ENCODE results near the gene NFATC4. TPM values are rescaled to one million over a fixed set of nuclear protein-coding genes. Genes with fewer than 3 reads are reported as not detected.

Gene NFATC4
- total and polyA plus RNA-seq, 10 donors: 10.7 to 145 (median 23.0) TPM

DNA sequence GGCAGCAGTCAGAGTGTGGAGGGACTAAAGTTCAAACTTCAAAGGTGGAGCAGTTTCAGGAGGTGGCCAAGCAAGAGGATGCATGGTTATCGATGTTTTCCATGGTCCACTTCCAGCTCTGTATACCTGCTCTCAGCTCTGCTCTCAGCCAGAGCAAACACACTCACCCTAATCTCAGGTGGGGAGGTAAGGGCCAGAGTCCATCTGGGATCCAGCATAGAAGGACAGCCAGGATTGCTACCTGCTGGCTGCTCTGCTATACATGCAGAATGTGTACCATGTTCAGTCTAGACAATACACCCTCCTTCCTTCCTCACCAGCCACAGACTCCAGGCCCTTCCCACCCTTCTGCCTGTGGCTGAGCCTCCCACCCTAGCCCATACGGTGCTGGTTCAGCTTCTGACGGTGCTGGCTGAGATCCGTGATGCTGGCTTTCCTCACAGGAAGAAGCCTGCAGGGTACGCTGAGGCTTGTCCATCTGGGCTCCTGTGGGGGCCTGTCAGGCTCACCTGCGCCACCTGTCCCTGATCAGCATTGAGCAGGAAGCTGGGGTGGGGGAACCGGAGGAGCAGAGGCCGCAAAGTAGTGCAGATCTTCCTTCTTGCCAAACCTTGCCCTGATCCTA lies 59.0 kb downstream of the NFATC4 start:
- Histone ChIP-seq H3K9me3 (no peaks in the 10 kb centered on the region), H3K36me3 (peaks cover 0 to 11% (median 4%) of the 10 kb centered on the region in 6 donors), H3K27me3 (replicated peaks in 1 of 7) (no peaks in the 10 kb centered on the region), H3K4me1 (peaks cover 12 to 67% (median 35%) of the 10 kb centered on the region in 6 donors), H3K27ac (no peak overlapping the region), H3K4me3 (no peak overlapping the region)
- intact Hi-C loops (cut with DNase I; ENCODE audit: low total_unique reads): no loop called here
- peak; percentile 76 for DNase-seq
- WGBS, 5 donors: 35 to 57% (median 49%) methylated on average over 8 of the region's 8 CpGs
- TF ChIP-seq, protein P1, sequence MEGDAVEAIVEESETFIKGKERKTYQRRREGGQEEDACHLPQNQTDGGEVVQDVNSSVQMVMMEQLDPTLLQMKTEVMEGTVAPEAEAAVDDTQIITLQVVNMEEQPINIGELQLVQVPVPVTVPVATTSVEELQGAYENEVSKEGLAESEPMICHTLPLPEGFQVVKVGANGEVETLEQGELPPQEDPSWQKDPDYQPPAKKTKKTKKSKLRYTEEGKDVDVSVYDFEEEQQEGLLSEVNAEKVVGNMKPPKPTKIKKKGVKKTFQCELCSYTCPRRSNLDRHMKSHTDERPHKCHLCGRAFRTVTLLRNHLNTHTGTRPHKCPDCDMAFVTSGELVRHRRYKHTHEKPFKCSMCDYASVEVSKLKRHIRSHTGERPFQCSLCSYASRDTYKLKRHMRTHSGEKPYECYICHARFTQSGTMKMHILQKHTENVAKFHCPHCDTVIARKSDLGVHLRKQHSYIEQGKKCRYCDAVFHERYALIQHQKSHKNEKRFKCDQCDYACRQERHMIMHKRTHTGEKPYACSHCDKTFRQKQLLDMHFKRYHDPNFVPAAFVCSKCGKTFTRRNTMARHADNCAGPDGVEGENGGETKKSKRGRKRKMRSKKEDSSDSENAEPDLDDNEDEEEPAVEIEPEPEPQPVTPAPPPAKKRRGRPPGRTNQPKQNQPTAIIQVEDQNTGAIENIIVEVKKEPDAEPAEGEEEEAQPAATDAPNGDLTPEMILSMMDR (IDR thresholded peaks at IDR 0.05 in 8 of 11, conservative IDR thresholded peaks at IDR 0.05 in 3 of 11): no peak
- no peak for TF ChIP-seq POLR2A (IDR thresholded peaks at IDR 0.05)
- TF ChIP-seq POLR2AphosphoS5 (IDR thresholded peaks at IDR 0.05): peak in 1 of 3 donors; percentile 19

DNA sequence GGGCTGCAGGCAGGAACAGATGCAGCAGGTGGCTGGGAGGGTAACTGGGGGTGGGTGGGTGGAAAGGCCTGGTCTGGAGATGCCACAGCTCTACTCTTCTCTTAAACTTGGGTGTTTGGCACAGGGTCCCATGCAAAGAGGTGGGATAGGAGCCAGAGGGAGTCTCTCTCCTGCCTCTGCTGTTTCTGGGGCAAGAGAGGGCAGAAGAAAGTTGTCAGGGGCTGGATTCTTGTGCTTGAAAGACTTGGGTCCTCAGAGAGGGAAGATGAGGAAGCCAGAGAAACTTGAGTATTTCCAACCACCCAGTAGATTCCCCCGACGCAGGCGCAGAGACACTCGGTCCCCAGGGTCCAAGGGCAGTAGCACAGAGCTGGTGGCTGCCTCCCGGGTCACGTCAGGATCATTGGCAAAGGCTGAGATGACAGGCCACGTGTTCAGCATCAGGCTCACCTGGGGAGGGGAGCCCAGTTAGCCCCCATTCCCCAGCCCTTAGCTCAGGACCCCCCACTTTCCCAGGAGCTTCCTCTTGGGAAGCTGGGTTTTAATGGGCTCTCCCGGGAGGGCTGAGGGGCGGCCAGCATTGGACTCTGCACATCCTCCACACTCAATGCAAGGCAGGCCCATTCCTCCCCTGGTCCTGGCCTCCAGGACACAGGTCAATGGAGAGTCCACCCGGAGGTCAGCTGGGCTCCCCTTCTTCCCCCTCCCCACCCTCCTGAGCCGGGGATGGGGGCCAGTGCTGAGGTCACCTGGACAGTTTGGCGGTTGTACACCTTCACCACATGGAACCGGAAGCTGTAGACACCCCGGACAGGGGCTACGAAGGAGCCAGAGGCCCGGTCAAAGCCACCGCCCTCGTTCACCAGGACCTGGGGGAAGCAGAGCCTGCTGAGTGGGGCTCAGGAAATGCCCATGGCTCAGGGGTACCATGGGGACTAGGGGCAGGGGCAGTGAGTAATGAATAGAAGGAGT lies 59.8 kb downstream of the NFATC4 start:
- H3K9me3 ChIP-seq: no peaks in the 10 kb centered on the region
- no peak overlapping the region for H3K4me3 ChIP-seq
- H3K27me3 ChIP-seq (replicated peaks in 1 of 7): no peaks in the 10 kb centered on the region
- peaks cover 20 to 69% (median 42%) of the 10 kb centered on the region in 6 donors for H3K4me1 ChIP-seq
- intact Hi-C loops (cut with DNase I; ENCODE audit: low total_unique reads): no loop called here
- peaks cover 0 to 19% (median 12%) of the 10 kb centered on the region in 6 donors for H3K36me3 ChIP-seq
- peak; percentile 78 for DNase-seq
- TF ChIP-seq POLR2AphosphoS5 (IDR thresholded peaks at IDR 0.05) (no peak), POLR2A (IDR thresholded peaks at IDR 0.05) (no peak)
- TF ChIP-seq, protein P1 (IDR thresholded peaks at IDR 0.05 in 8 of 11, conservative IDR thresholded peaks at IDR 0.05 in 3 of 11): no peak
- peak overlapping the region in 1 of 8 donors; percentile 98 for H3K27ac ChIP-seq
- WGBS, 5 donors: 82 to 87% (median 85%) methylated on average over 15 to 18 of the region's 18 CpGs

DNA sequence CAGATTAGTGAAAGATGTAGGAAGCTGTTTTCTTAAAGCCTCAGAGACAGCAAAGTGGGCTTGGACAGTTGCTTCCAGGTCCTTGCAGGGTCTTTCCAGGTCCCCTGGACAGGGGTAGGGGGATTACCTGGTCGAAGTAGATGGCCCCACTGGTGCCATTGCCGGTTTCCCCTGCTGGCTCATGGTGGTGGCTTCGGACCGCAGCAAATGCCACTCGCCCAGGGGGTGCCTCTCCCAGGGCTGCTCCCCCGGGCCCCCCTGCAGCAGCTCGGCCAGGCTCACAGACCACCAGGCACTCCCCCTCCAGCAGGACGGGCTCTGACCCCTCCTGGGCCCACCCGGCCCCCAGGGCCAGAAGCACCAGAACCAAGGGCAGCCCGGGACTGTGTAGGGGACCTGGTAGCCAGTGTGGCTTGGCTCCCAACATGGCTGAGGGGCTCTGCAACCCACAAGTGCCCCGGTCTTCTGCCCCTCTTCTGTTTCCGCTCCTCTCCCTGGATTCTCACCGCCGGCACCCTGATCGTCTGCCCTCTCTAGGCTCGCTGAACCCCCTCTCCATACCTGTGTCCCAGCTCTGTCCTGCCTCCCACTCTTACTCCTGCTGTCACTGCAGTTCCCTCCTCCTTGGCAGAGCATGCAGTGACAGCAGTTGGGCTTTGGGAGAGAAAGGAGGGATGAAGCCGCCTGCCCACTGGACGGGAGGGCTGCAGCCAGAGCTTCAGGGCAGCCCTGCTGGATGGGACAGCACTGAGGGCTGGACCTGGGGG lies 60.8 kb downstream of the NFATC4 start:
- no peaks in the 10 kb centered on the region for H3K9me3 ChIP-seq
- TF ChIP-seq POLR2A (IDR thresholded peaks at IDR 0.05) (no peak), POLR2AphosphoS5 (IDR thresholded peaks at IDR 0.05) (no peak)
- TF ChIP-seq, protein P1 (IDR thresholded peaks at IDR 0.05 in 8 of 11, conservative IDR thresholded peaks at IDR 0.05 in 3 of 11): no peak
- H3K4me3 ChIP-seq: peak overlapping the region in 6 of 8 donors; percentile 64 to 91 (median 76)
- H3K36me3 ChIP-seq: peaks cover 0 to 29% (median 22%) of the 10 kb centered on the region in 6 donors
- intact Hi-C loops (cut with DNase I; ENCODE audit: low total_unique reads): no loop called here
- WGBS, 5 donors: 86 to 94% (median 92%) methylated on average over 14 to 18 of the region's 18 CpGs
- DNase-seq: peak; percentile 85
- no peaks in the 10 kb centered on the region for H3K27me3 ChIP-seq (replicated peaks in 1 of 7)
- peaks cover 20 to 76% (median 43%) of the 10 kb centered on the region in 6 donors for H3K4me1 ChIP-seq
- peak overlapping the region; percentile 97 to 100 (median 98) for H3K27ac ChIP-seq

Small RNA genes lying within 50 kb of the gene (small RNA-seq; reads per million reads assigned to genes)
- gene RF00026: 0 reads per million in 4 donors

Other genes starting within 250 kb of the NFATC4 start
Only the 30 nearest of the 31 such genes appear.
- gene FITM1, start 237.5 kb upstream of the NFATC4 start, total RNA-seq: 10 to 100 TPM in 2 of 7 donors, 1 to 10 TPM in 5; 3.7 to 12.9 (median 9.0) TPM
- gene FITM1, start 237.5 kb upstream of the NFATC4 start, polyA plus RNA-seq: 1 to 10 TPM; 4.6 to 9.6 (median 8.3) TPM
- 100 to 1,000 TPM; 157 to 303 (median 247) TPM for gene PSME1, start 232.0 kb upstream of the NFATC4 start, total RNA-seq
- gene PSME1, start 232.0 kb upstream of the NFATC4 start, polyA plus RNA-seq: 100 to 1,000 TPM; 349 to 441 (median 364) TPM
- 10 to 100 TPM; 17.7 to 27.3 (median 19.9) TPM for gene EMC9, start 226.6 kb upstream of the NFATC4 start, total RNA-seq
- 10 to 100 TPM; 25.4 to 50.6 (median 48.5) TPM for gene EMC9, start 226.6 kb upstream of the NFATC4 start, polyA plus RNA-seq
- gene PSME2, start 221.6 kb upstream of the NFATC4 start, total RNA-seq: 100 to 1,000 TPM in 5 of 7 donors, 10 to 100 TPM in 2; 80.0 to 295 (median 189) TPM
- 100 to 1,000 TPM; 337 to 509 (median 433) TPM for gene PSME2, start 221.6 kb upstream of the NFATC4 start, polyA plus RNA-seq
- 100 to 1,000 TPM in 3 of 7 donors, 10 to 100 TPM in 4; 61.9 to 113 (median 96.9) TPM for gene RNF31, start 220.7 kb upstream of the NFATC4 start, total RNA-seq
- 100 to 1,000 TPM in 2 of 3 donors, 10 to 100 TPM in 1; 56.5 to 148 (median 122) TPM for gene RNF31, start 220.7 kb upstream of the NFATC4 start, polyA plus RNA-seq
- 100 to 1,000 TPM; 122 to 265 (median 218) TPM for gene IRF9, start 206.9 kb upstream of the NFATC4 start, total RNA-seq
- 100 to 1,000 TPM in 2 of 3 donors, 10 to 100 TPM in 1; 85.8 to 166 (median 118) TPM for gene IRF9, start 206.9 kb upstream of the NFATC4 start, polyA plus RNA-seq
- 10 to 100 TPM; 23.5 to 51.6 (median 38.0) TPM for gene REC8, start 196.1 kb upstream of the NFATC4 start, total RNA-seq
- gene REC8, start 196.1 kb upstream of the NFATC4 start, polyA plus RNA-seq: 10 to 100 TPM; 23.6 to 48.0 (median 43.1) TPM
- 10 to 100 TPM; 20.0 to 49.7 (median 29.9) TPM for gene IPO4, start 179.4 kb upstream of the NFATC4 start, total RNA-seq
- 10 to 100 TPM; 10.0 to 14.7 (median 10.4) TPM for gene IPO4, start 179.4 kb upstream of the NFATC4 start, polyA plus RNA-seq
- gene TM9SF1, start 172.7 kb upstream of the NFATC4 start, total RNA-seq: 10 to 100 TPM; 30.4 to 53.6 (median 37.3) TPM
- gene TM9SF1, start 172.7 kb upstream of the NFATC4 start, polyA plus RNA-seq: 10 to 100 TPM in 1 of 3 donors, 1 to 10 TPM in 2; 4.7 to 12.7 (median 7.9) TPM
- 1 to 10 TPM in 1 of 7 donors, under 1 TPM in 4, not detected in 2; 0.44 to 1.4 (median 0.61) TPM for gene TSSK4, start 162.5 kb upstream of the NFATC4 start, total RNA-seq
- gene TSSK4, start 162.5 kb upstream of the NFATC4 start, polyA plus RNA-seq: not detected
- 10 to 100 TPM; 53.3 to 71.7 (median 61.9) TPM for gene CHMP4A, start 154.7 kb upstream of the NFATC4 start, total RNA-seq
- gene CHMP4A, start 154.7 kb upstream of the NFATC4 start, polyA plus RNA-seq: 100 to 1,000 TPM; 106 to 149 (median 132) TPM
- gene MDP1, start 152.1 kb upstream of the NFATC4 start, total RNA-seq: 10 to 100 TPM; 11.0 to 25.5 (median 17.6) TPM
- gene MDP1, start 152.1 kb upstream of the NFATC4 start, polyA plus RNA-seq: 10 to 100 TPM; 30.2 to 39.6 (median 33.6) TPM
- 100 to 1,000 TPM in 6 of 7 donors, 10 to 100 TPM in 1; 98.6 to 137 (median 122) TPM for gene NEDD8, start 135.8 kb upstream of the NFATC4 start, total RNA-seq
- gene NEDD8, start 135.8 kb upstream of the NFATC4 start, polyA plus RNA-seq: 100 to 1,000 TPM; 164 to 237 (median 228) TPM
- gene GMPR2, start 135.3 kb upstream of the NFATC4 start, total RNA-seq: 10 to 100 TPM; 57.0 to 85.6 (median 82.6) TPM
- gene GMPR2, start 135.3 kb upstream of the NFATC4 start, polyA plus RNA-seq: 10 to 100 TPM; 42.2 to 57.9 (median 50.3) TPM
- gene TINF2, start 125.6 kb upstream of the NFATC4 start, total RNA-seq: 100 to 1,000 TPM in 3 of 7 donors, 10 to 100 TPM in 4; 61.8 to 121 (median 99.5) TPM
- 10 to 100 TPM; 55.7 to 60.8 (median 57.4) TPM for gene TINF2, start 125.6 kb upstream of the NFATC4 start, polyA plus RNA-seq
- gene TGM1, start 105.0 kb upstream of the NFATC4 start, total RNA-seq: 1 to 10 TPM; 1.4 to 4.8 (median 2.8) TPM
- gene TGM1, start 105.0 kb upstream of the NFATC4 start, polyA plus RNA-seq: 1 to 10 TPM; 1.7 to 3.5 (median 2.3) TPM
- 10 to 100 TPM; 41.7 to 63.0 (median 48.6) TPM for gene RABGGTA, start 96.6 kb upstream of the NFATC4 start, total RNA-seq
- gene RABGGTA, start 96.6 kb upstream of the NFATC4 start, polyA plus RNA-seq: 10 to 100 TPM; 22.5 to 46.7 (median 41.4) TPM
- gene DHRS1, start 68.4 kb upstream of the NFATC4 start, total RNA-seq: 10 to 100 TPM; 29.9 to 56.1 (median 34.0) TPM
- gene DHRS1, start 68.4 kb upstream of the NFATC4 start, polyA plus RNA-seq: 10 to 100 TPM; 22.0 to 38.2 (median 30.3) TPM
- 10 to 100 TPM; 16.8 to 26.9 (median 22.9) TPM for gene NOP9, start 68.3 kb upstream of the NFATC4 start, total RNA-seq
- gene NOP9, start 68.3 kb upstream of the NFATC4 start, polyA plus RNA-seq: 10 to 100 TPM in 1 of 3 donors, 1 to 10 TPM in 2; 4.5 to 12.1 (median 5.2) TPM
- gene CIDEB, start 60.2 kb upstream of the NFATC4 start, total RNA-seq: 100 to 1,000 TPM in 2 of 7 donors, 10 to 100 TPM in 5; 54.0 to 145 (median 88.8) TPM
- 10 to 100 TPM; 31.0 to 33.6 (median 31.4) TPM for gene CIDEB, start 60.2 kb upstream of the NFATC4 start, polyA plus RNA-seq
- gene LTB4R2, start 58.0 kb upstream of the NFATC4 start, total RNA-seq: 10 to 100 TPM in 6 of 7 donors, 1 to 10 TPM in 1; 9.2 to 32.3 (median 18.1) TPM
- gene LTB4R2, start 58.0 kb upstream of the NFATC4 start, polyA plus RNA-seq: 1 to 10 TPM in 2 of 3 donors, under 1 TPM in 1; 0.83 to 4.0 (median 1.3) TPM
- gene LTB4R, start 56.7 kb upstream of the NFATC4 start, total RNA-seq: 10 to 100 TPM; 20.9 to 50.4 (median 35.8) TPM
- gene LTB4R, start 56.7 kb upstream of the NFATC4 start, polyA plus RNA-seq: 10 to 100 TPM; 13.9 to 28.6 (median 28.6) TPM
- 100 to 1,000 TPM in 1 of 7 donors, 10 to 100 TPM in 6; 34.4 to 114 (median 68.7) TPM for gene ADCY4, start 33.1 kb upstream of the NFATC4 start, total RNA-seq
- gene ADCY4, start 33.1 kb upstream of the NFATC4 start, polyA plus RNA-seq: 10 to 100 TPM; 13.0 to 53.5 (median 34.0) TPM
- 10 to 100 TPM; 24.8 to 42.4 (median 32.6) TPM for gene RIPK3, start 28.2 kb upstream of the NFATC4 start, total RNA-seq
- gene RIPK3, start 28.2 kb upstream of the NFATC4 start, polyA plus RNA-seq: 10 to 100 TPM; 14.0 to 18.4 (median 14.7) TPM
- gene NYNRIN, start 30.8 kb downstream of the NFATC4 start, total RNA-seq: 10 to 100 TPM in 5 of 7 donors, 1 to 10 TPM in 2; 4.7 to 18.0 (median 12.0) TPM
- gene NYNRIN, start 30.8 kb downstream of the NFATC4 start, polyA plus RNA-seq: 1 to 10 TPM in 2 of 3 donors, under 1 TPM in 1; 0.87 to 2.7 (median 2.2) TPM
- 10 to 100 TPM in 4 of 7 donors, 1 to 10 TPM in 3; 4.3 to 21.7 (median 13.7) TPM for gene CBLN3, start 61.5 kb downstream of the NFATC4 start, total RNA-seq
- 10 to 100 TPM in 1 of 3 donors, 1 to 10 TPM in 2; 5.8 to 13.8 (median 6.8) TPM for gene CBLN3, start 61.5 kb downstream of the NFATC4 start, polyA plus RNA-seq
- 10 to 100 TPM; 65.5 to 90.6 (median 72.2) TPM for gene KHNYN, start 61.8 kb downstream of the NFATC4 start, total RNA-seq
- gene KHNYN, start 61.8 kb downstream of the NFATC4 start, polyA plus RNA-seq: 10 to 100 TPM; 10.9 to 35.2 (median 14.0) TPM
- 10 to 100 TPM; 48.2 to 87.8 (median 63.7) TPM for gene SDR39U1, start 74.6 kb downstream of the NFATC4 start, total RNA-seq
- 100 to 1,000 TPM in 2 of 3 donors, 10 to 100 TPM in 1; 94.6 to 146 (median 124) TPM for gene SDR39U1, start 74.6 kb downstream of the NFATC4 start, polyA plus RNA-seq
- gene CMA1, start 140.1 kb downstream of the NFATC4 start, total RNA-seq: not detected
- under 1 TPM in 1 of 3 donors, not detected in 2; 0.09 TPM for gene CMA1, start 140.1 kb downstream of the NFATC4 start, polyA plus RNA-seq
- 10 to 100 TPM in 2 of 7 donors, 1 to 10 TPM in 5; 1.9 to 53.1 (median 6.7) TPM for gene CTSG, start 208.1 kb downstream of the NFATC4 start, total RNA-seq
- gene CTSG, start 208.1 kb downstream of the NFATC4 start, polyA plus RNA-seq: 1 to 10 TPM in 2 of 3 donors, under 1 TPM in 1; 0.74 to 2.3 (median 1.1) TPM

All from spleen (tissue), 11 donors.